ENCODE results near the gene PAQR6.

The PAQR6 gene, protein sequence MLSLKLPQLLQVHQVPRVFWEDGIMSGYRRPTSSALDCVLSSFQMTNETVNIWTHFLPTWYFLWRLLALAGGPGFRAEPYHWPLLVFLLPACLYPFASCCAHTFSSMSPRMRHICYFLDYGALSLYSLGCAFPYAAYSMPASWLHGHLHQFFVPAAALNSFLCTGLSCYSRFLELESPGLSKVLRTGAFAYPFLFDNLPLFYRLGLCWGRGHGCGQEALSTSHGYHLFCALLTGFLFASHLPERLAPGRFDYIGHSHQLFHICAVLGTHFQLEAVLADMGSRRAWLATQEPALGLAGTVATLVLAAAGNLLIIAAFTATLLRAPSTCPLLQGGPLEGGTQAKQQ

DNA sequence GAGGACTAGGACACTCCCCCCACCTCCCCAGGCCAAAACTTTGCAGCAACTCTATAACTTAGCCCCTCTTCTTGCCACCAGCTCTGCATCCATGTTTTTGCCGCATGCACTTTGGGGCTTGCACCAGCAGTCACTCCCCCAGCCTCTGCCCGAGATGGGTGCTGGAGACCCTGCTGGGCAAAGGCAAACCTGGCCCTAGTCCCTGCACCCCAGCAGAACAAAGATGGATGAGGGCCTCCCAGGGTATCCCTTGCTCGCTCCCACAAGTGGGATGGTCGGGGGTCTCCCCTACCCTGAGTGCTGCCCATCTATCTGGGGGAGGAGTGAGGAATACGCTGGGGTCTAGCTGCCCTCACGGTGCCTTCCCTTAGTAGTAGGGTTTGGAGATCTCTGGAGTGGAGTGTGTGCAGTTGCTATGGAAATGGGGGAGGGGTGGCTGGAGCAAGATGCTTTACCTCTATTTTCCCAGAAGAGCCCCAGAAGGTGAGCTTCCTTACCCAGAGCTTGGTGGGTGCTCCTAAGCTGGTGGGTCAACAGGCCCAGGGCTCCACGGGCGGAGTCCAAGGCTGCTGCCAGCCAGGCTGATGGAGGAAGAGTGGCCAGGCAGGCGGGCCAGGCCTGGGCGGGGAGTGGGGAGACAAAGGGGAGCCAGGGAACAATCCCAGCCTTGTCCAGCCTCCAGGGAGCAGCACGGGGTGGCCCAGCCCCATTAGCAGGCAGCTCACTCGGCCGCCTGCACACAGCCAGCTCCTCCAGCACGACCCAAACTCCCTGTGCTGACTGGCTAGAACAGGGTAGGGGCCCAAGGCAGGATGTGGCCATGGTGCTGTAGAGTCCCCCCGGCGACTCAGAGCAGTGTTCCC lies at the start of gene PAQR6:
Gene PAQR6, minus strand, starts transcription at position 597 of the 863 bp plus-strand sequence. CDS start 1,325 bp downstream, outside the sequence.
- TF ChIP-seq GATA1 (IDR thresholded peaks at IDR 0.05; ENCODE audit: low read depth, low read length) (no peak), POLR2A (IDR thresholded peaks at IDR 0.05; ENCODE audit: low read length) (no peak)
- DNase-seq: no peak

DNA sequence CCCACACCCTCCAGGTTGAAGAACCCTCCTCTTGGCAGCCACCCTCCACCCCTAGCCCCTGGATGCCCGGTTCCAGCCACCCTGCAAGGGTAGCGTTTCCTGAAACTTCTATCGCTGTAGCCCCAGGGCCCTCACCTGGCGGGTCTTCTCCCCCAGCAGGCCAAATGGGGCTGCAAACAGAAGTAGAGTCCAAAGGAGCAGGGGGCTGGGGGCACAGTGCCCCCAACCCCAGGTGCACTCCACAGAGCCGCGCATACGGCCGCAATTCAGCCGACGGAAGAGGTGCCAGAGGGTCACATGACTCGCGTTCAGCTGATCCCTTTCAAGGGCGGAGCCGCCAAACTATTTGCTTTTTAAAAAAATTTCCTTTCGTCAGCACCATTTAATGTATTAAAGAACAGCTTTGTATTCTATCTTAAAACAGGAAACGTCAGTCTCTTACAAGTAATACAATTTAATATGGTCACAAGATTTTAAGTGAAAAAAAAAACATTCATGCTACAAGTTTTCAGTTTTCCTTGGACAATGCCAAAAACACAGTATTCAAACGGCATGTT lies 47.6 kb upstream of the PAQR6 start, which contains the start of gene GLMP:
Gene GLMP, minus strand, starts transcription at position 289 of the 557 bp plus-strand sequence. Its CDS starts 34 bp downstream, at position 255.
- DNase-seq: peak; percentile 78 to 80
- TF ChIP-seq GATA1 (IDR thresholded peaks at IDR 0.05; ENCODE audit: low read depth, low read length) (no peak), POLR2A (IDR thresholded peaks at IDR 0.05; ENCODE audit: low read length) (peak; percentile 60)

DNA sequence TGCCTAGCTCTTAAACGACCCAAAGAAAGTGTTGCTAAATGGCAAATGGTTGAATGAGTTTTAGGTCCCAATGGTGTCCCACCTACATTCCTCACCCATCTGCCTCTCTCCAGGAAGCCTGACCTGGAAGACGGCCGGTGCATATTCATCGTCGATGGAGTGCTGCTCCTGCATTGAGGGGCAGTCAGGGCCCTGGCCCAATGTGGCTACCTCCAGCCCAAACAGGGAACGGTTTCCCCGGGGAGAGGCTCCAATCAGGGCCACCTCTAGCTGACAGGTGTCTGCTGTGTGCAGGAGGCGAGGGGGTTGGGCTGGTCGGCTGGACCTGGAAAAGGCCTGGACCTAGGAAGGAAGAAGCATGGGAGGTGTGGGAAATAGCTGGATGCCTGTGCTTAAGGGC lies 46.0 kb upstream of the PAQR6 start:
- DNase-seq: no peak
- TF ChIP-seq POLR2A (IDR thresholded peaks at IDR 0.05; ENCODE audit: low read length): no peak
- TF ChIP-seq GATA1 (IDR thresholded peaks at IDR 0.05; ENCODE audit: low read depth, low read length): no peak

DNA sequence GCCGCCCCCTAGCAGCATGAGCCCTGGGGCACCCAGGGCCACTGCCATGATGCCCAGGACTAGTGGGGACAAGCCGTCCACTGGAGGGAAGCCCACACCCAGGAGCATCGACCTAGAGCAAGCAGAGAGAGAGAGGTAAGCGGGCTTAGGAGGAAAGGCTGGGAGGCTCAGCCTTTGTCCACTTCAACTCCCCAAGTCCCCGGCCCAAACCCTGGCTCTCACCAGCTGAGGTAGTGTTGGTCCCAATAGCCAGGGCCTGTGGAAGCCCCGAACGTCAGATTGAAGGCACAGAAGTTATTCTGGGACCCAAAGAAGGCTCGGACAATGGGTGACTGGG lies 45.2 kb upstream of the PAQR6 start:
- TF ChIP-seq POLR2A (IDR thresholded peaks at IDR 0.05; ENCODE audit: low read length) (no peak), GATA1 (IDR thresholded peaks at IDR 0.05; ENCODE audit: low read depth, low read length) (no peak)
- no peak for DNase-seq

DNA sequence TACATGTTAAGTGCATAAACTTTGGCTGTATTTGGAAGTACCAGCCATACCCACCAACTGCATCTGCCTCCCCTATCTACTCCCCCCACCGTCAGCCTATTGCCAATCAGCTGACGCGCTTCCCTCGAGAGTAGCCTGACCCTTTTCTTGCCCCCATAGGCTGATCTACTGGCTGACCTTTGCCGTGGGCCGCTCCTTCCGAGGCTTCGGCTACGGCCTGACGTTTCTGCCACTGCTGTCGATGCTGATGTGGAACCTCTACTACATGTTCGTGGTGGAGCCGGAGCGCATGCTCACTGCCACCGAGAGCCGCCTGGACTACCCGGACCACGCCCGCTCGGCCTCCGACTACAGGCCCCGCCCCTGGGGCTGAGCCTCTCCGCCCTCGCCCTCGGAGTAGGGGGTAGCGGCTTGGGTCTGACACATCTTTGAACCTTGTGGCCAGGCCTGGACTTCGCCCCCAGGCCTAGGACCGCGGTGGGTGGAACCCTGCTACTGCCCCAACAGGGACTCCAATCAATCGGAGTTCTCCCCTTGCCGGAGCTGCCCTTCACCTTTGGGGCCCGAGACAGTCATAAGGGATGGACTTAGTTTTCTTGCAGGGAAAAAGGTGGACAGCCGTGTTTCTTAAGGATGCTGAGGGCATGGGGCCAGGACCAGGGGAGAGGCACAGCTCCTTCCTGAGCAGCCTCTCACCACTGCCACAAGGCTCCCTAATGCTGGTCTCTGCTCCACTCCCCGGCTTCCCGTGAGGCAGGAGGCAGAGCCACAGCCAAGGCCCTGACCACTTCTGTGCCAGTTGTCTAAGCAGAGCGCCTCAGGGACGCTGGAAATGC lies 43.6 kb upstream of the PAQR6 start:
- TF ChIP-seq POLR2A (IDR thresholded peaks at IDR 0.05; ENCODE audit: low read length) (peak; percentile 58), GATA1 (IDR thresholded peaks at IDR 0.05; ENCODE audit: low read depth, low read length) (no peak)
- DNase-seq: peak; percentile 84 to 86

DNA sequence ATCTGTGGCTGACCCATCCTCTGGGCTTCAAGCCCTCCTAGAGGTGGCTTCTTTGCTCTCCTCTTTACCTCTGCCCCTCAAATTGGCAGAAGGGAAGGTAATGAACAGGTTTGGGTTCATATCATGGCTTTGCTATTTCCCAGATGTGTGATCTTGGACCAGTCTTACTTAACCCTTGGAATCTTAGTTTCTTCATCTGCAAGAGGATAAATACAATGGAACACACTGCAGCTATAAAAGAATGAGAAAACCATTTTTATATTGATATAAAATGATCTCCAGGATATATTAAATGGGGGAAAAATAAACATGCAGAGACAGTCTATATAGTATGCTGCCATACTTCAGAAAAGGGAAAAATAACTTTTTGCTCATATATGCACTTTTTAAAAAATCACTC lies 42.0 kb upstream of the PAQR6 start:
- no peak for TF ChIP-seq GATA1 (IDR thresholded peaks at IDR 0.05; ENCODE audit: low read depth, low read length)
- no peak for TF ChIP-seq POLR2A (IDR thresholded peaks at IDR 0.05; ENCODE audit: low read length)
- no peak for DNase-seq

DNA sequence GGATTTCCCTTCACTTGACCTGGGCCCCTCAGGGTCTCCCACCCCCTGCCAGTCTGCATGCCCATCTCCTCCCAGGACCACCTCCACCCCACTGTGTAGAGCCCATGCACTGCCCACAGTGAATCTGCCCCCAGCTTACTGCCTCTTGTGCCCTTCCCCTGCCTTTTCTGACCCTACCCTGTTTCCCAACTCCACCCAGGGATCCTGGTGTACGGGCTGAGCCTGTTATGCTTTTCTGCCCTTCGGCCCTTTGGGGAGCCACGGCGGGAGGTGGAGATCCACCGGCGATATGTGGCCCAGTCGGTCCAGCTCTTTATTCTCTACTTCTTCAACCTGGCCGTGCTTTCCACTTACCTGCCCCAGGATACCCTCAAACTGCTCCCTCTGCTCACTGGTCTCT lies 38.2 kb upstream of the PAQR6 start:
- TF ChIP-seq GATA1 (IDR thresholded peaks at IDR 0.05; ENCODE audit: low read depth, low read length) (no peak), POLR2A (IDR thresholded peaks at IDR 0.05; ENCODE audit: low read length) (no peak)
- no peak for DNase-seq

DNA sequence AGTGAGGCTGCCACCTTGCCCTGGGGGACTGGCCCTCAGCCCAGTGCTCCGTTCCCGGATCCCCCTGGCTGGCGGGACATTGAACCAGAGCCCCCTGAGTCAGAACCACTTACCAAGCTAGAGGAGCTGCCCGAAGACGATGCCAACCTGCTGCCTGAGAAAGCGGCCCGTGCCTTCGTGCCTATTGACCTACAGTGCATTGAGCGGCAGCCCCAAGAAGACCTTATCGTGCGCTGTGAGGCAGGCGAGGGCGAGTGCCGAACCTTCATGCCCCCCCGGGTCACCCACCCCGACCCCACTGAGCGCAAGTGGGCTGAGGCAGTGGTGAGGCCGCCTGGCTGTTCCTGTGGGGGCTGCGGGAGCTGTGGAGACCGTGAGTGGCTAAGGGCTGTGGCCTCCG lies 37.6 kb upstream of the PAQR6 start:
- DNase-seq: no peak
- TF ChIP-seq GATA1 (IDR thresholded peaks at IDR 0.05; ENCODE audit: low read depth, low read length) (no peak), POLR2A (IDR thresholded peaks at IDR 0.05; ENCODE audit: low read length) (no peak)

DNA sequence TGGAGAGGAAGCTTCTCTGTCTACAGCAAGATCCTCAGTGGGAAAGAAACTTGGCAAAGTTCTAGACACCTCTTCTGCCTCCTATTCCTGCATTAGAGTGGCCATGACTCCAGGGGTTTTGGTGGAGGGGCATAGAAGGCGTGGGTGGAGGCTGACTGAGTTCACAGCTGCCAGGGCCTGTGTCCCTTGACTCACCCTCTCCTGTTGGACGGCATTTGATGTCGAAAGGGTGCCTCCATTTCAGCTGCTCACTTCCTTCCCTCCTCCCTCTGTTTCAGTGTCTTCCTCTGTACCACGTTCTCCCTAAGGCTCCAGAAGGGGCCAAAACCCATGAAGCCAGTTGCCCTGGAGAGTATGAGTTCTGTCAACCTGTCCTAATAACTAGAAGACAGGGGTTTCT lies 36.9 kb upstream of the PAQR6 start:
- no peak for DNase-seq
- TF ChIP-seq GATA1 (IDR thresholded peaks at IDR 0.05; ENCODE audit: low read depth, low read length) (no peak), POLR2A (IDR thresholded peaks at IDR 0.05; ENCODE audit: low read length) (no peak)

DNA sequence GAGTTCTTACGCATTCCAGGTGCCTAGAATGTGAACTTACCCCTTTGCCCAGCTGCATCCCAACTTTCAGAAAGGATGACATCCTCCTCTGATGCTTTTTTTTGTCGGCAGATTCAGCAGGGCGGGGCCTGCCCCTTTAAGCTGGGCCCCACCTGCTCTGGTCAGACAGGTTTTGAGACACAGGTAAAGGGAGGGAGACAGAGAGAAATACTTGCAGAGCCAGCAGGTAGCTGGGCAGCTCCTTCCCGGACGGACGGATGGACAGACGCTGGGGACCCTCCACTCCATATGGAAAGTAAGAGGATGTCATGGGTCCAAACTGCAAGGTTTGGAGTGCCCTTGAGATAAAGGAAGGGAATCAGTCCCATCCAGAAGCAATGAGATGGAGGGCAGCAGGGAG lies 36.3 kb upstream of the PAQR6 start, which contains the start of gene TMEM79:
Gene TMEM79, plus strand, starts transcription at position 214 of the 400 bp plus-strand sequence. CDS start 902 bp downstream, outside the sequence.
- TF ChIP-seq POLR2A (IDR thresholded peaks at IDR 0.05; ENCODE audit: low read length): no peak
- TF ChIP-seq GATA1 (IDR thresholded peaks at IDR 0.05; ENCODE audit: low read depth, low read length): no peak
- DNase-seq: no peak

DNA sequence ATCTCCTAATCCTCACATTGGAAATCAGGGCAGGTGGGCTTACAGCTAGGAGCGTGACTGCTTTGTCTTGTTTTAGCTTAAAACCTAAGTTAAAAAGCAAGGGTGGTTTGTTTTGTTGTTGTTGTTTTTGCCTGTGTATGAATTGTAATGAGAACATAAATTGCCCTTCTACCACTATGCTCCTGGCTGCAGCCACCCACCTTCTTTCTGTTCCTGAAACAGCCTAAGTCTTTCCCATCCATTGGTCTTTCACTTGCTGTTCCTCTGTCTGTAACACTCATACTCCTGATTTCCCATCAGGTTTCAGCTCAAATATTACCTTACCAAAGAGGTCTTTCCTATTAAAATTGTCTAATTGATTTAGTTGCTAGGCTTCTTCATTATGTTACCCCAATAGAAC lies 35.7 kb upstream of the PAQR6 start:
- no peak for TF ChIP-seq POLR2A (IDR thresholded peaks at IDR 0.05; ENCODE audit: low read length)
- no peak for TF ChIP-seq GATA1 (IDR thresholded peaks at IDR 0.05; ENCODE audit: low read depth, low read length)
- no peak for DNase-seq

DNA sequence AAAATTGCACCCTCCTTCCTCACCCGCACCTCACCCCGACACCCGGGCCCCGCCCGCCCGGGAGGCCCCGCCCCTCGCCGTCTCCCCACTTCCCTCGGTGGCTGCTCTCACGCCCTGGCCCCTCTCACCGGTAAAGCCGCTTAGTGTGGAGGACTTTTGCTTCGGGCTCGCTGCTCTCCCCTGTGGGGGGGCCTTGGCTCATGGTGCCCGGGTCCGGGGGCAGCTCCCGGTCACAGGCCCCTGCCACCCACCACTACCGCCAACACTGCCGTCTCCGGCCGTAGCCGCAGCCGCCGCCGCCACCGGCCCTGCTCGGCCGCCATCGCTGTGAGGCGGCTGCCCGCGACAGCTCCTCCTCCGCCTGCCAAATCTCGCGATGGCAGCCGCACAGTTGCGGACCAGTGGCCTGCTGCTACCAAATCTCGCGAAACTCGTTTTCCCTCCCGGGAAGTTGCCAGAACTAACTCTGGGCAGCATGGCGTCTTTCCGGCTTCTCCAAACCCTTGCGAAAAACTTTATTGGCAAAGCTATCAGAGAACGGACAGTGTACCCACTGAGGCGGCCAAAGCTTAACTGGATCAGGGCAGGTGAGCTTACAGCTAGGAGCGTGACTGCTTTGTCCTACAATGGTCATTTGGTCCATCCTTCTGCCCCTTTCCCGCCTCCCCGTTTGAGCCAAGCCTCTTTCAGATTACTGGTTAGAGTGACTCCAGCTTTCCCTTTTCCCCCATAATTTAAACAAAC lies 34.8 kb upstream of the PAQR6 start, which contains the start of gene SMG5:
Gene SMG5, minus strand, starts transcription at position 347 of the 744 bp plus-strand sequence. Its CDS starts 145 bp downstream, at position 202.
- TF ChIP-seq GATA1 (IDR thresholded peaks at IDR 0.05; ENCODE audit: low read depth, low read length) (no peak), POLR2A (IDR thresholded peaks at IDR 0.05; ENCODE audit: low read length) (peak; percentile 96)
- peak; percentile 99 for DNase-seq

Measured in erythroblast (primary cell).